H7 (cell line): ENCODE measurements around the gene UBR4. TPM values are rescaled to one million over a fixed set of nuclear protein-coding genes. Genes with fewer than 3 reads are reported as not detected.

Experiments
- DNase-seq: peaks from one replicate; pipeline ENCODE4 v3.0.0; 2012
- H3K27me3 ChIP-seq: 2 replicates; pipeline ENCODE4 v1.6.0; 2011; ENCODE audit warnings: mild to moderate bottlenecking, low read length; ENCODE audit not compliant: control insufficient read depth, insufficient read depth
- H3K36me3 ChIP-seq: replicated peaks from 2 replicates; pipeline ENCODE4 v1.5.1; 2011; ENCODE audit warnings: low read length; ENCODE audit not compliant: control insufficient read depth, insufficient read depth
- H3K4me3 ChIP-seq: 2 replicates; pipeline ENCODE4 v1.5.1; 2011; ENCODE audit warnings: low read depth, mild to moderate bottlenecking, control low read depth, low read length, moderate library complexity; ENCODE audit not compliant: insufficient read depth
- total RNA-seq: library from RNA; depleted of rRNA; stranded (reverse); fragments of >200 nt; shearing (Covaris generic); gene quantifications from 2 replicates; pipeline ENCODE4 v1.2.3, GENCODE V29; 2014

Gene UBR4
- total RNA-seq, 1 experiment from 2014 or later, result 87.7 TPM

DNA sequence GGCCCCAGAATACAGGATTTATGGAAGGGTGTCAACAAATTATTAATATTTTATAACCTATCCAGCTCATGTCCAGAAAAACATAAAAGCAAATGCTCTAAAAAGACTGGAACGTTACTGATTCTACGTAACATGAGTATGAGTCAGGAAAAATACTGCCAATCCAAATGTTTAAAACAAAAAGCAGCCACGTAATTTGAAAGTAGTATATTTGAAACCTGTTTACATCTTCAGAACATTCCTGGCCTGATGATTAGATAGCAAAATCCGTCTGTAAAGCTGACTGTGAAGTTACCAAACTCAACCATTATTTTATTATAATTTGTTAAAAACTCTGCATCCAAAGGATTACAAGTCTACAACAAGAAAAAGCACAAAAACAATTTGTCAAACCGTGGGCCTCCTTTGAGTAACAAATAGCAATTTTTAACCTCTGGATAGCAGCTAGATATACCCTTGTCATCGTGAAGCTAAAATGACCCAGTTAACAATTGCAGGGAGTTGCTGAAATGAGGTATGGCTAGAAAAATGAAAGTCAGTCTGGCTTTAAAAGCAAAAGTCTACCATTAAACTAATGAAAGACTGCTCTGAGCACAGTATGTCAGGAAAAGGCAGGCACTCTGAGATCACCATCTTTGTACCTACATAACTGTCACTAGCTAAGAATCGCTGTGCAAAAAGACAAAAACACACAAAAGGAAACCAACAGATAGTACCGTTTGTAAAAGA lies 1.2 kb downstream of the UBR4 start:
- Histone ChIP-seq H3K36me3 (no peaks in the 10 kb centered on the region; the same call in 1 of the 2 replicates), H3K4me3 (peak overlapping the region; percentile 97), H3K27me3 (no peaks in the 10 kb centered on the region)
- no peak for DNase-seq

DNA sequence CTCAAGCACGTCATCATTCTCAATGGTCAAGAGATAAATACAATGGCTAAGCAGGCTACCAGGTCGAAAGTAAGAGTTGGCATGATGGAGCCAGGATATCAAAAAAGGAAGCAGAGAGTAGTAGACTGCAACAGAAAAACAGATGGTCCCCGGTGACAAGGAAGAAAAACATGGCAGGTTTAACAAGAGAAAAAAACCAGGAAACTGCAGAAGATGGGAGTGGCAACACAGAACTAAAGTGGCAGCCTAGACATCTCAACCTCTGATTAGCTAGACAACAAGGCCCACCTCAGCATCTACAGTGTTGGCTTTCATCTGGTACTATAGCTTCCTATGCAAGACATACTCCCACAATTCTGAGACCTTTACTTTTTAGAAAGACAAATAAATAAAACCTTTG lies 3.1 kb downstream of the UBR4 start:
- no peak for DNase-seq
- H3K4me3 ChIP-seq, result no peak overlapping the region
- H3K27me3 ChIP-seq, result no peaks in the 10 kb centered on the region
- H3K36me3 ChIP-seq, result no peaks in the 10 kb centered on the region

DNA sequence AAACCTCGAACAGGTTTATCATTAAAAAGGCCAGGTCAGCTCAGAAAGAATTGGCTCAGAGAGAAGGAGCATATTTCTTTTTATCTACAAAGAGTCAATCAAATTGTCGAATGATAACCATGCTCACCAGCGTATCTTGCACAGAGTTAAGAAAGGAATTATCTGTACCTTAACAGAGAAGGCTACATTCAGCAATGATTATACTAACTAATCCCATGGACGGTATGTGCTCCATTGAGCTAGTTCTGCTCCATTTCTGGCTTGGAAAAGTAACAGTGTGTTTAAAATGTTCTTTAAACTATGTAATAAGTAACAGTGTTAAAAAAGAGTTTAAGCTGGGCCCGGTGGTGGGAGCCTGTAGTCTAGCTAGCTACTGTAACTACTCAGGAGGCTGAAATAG lies 4.2 kb downstream of the UBR4 start:
- Histone ChIP-seq H3K4me3 (no peak overlapping the region), H3K36me3 (no peaks in the 10 kb centered on the region; the same call in 1 of the 2 replicates), H3K27me3 (no peaks in the 10 kb centered on the region)
- DNase-seq, result no peak

DNA sequence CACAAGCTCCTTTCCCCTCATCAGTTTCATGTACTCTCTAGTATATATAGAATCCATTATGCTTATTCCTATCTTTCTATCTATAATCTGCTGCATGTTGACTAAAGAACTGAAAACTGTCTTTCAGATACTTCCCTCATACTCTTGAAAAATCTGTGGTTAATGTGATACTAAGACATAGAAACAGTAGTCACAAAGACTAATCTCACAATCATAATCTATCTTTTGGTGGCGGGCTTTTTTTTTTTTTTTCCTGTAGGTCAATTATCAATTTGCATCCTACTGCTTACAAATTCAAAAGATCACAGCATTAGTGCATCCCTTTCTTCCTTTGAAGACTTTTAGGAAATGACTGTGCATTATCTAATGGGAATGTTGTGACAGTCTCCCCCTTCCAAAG lies 4.7 kb downstream of the UBR4 start:
- H3K36me3 ChIP-seq, result no peaks in the 10 kb centered on the region; the same call in 1 of the 2 replicates
- H3K27me3 ChIP-seq, result no peaks in the 10 kb centered on the region
- no peak for DNase-seq
- H3K4me3 ChIP-seq, result no peak overlapping the region

DNA sequence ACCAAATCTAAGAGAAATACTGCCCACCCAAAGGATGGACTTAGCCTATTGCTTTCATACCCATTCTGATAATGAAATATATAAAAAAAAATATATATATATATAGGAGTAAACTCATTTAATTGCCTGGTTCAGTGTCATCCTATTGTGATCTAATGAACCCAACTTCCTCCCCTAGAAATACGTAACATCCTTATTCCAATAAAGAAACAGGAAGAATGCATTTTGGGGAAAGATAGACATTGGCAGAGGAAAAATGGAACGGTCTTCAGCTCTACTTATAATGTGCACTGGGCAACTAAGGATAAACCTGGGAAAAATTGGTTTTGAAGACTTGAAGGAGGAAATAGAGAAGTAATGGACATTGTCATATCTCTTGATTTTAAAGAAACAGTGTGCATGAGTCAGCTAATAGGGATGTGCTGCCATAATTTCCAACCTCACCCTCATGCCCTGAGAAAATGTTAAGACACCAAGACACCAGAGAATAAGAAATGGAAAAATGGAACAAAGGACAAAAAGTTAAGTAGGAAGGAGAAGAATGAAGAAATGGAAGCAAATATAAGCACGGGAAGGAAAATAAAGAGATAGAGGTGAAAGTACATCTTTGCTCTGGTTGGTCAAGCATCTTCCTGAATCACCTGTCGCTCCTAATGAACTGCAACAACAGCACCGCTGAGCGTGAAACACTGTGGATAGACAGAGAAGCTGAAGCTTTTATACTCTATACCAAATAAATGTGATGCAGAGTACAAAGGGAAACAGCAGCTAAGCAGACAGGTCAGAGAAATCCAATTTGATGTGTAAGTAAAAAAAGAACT lies 5.4 kb downstream of the UBR4 start:
- no peaks in the 10 kb centered on the region; the same call in none of the 2 replicates for H3K36me3 ChIP-seq
- H3K4me3 ChIP-seq, result no peak overlapping the region
- DNase-seq, result no peak
- no peaks in the 10 kb centered on the region for H3K27me3 ChIP-seq

DNA sequence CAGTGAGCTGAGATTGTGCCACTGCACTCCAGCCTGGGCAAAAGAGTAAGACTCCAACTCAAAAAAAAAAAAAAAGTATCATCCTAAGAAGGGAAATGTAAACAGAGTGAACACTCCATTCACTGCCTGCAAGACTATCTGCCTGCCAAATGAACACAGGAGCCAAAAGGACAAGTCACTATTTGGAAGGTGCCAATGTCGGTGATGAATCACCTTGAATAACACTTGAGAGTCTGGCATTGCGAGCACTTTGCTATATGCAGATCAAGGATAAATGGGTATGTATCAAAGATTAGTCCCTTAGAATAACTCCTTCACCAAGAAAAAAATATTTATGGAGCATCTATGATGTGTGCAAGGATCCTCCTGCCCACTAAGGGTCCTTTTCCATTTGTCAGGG lies 6.6 kb downstream of the UBR4 start:
- peaks cover 10% of the 10 kb centered on the region for H3K36me3 ChIP-seq
- DNase-seq, result no peak
- H3K27me3 ChIP-seq, result no peaks in the 10 kb centered on the region
- no peak overlapping the region for H3K4me3 ChIP-seq

DNA sequence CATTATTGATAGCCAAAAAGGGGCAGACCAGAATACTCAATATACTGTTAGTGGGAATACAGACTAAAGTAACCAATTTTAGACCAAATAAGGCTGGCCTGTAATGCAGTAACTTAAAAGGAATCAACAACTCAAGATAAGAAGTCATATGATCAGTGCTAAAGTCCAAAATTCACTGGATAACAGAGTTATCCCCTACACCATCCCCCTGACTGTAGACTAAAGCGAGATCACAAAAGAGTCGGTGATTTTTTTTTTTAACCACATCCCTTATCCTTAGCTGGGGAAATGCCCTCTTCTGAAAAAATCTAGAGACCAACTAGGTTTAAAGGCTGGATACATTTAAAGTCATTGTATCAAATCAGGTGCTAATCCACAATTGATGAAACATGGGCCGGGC lies 7.7 kb downstream of the UBR4 start:
- no peak overlapping the region for H3K4me3 ChIP-seq
- DNase-seq, result no peak
- H3K36me3 ChIP-seq, result peaks cover 21% of the 10 kb centered on the region
- no peaks in the 10 kb centered on the region for H3K27me3 ChIP-seq

DNA sequence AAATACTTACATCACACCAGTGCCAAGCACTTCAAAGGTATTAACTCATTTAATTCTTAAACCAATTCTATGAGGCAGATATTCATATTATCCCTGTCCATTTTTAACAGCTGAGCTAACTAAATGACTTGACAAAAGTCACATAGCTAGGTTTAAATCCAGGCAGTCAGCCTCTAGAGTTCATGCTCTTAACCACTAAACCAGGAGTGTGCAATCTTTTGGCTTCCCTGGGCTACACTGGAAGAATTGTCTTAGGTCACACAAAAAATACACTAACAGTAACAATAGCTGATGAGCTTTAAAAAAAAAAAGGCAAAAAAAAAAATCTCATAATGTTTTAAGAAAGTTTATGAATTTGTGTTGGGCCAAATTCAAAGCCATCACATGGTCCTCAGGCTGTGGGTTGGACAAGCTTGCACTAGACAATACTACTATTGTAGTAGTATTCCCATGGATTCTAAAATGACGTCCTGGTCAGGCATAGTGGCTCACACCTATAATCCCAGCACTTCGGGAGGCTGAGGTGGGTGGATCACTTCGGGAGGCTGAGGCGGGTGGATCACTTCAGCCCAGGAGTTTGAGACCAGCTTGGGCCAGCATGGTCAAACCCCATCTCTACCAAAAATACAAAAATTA lies 10.0 kb downstream of the UBR4 start:
- Histone ChIP-seq H3K36me3 (peaks cover 30% of the 10 kb centered on the region), H3K4me3 (no peak overlapping the region), H3K27me3 (no peaks in the 10 kb centered on the region)
- DNase-seq, result no peak

DNA sequence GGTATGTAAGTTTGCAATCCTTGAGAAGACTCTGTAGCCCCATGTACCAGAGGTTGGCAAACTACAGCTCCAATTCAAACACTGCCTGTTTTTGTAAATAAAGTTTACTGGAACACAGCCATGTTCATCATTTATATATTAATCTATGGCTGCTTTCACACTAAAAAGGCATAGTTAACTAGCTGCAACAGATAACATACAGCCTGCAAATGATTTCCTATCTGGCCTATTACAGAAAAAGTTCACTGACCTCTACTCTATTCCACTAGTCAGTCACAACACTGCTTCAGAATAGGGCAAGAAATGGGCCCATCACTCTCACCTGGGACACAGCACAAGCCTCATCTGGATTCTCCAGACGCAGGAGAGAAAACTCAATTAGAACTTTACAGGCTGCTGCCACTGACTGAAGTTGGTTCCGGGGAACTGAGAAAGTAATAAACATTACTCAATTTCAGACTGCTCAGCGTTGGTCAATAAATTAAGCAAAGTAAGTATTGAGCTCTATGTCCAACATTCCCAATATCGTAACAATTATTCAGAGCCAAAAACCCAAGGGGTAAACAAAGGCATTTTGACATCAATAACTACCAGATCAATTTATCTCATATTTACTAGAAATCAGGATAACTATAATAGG lies 10.6 kb downstream of the UBR4 start:
- H3K36me3 ChIP-seq, result peaks cover 30% of the 10 kb centered on the region
- H3K4me3 ChIP-seq, result no peak overlapping the region
- no peaks in the 10 kb centered on the region for H3K27me3 ChIP-seq
- DNase-seq, result no peak

DNA sequence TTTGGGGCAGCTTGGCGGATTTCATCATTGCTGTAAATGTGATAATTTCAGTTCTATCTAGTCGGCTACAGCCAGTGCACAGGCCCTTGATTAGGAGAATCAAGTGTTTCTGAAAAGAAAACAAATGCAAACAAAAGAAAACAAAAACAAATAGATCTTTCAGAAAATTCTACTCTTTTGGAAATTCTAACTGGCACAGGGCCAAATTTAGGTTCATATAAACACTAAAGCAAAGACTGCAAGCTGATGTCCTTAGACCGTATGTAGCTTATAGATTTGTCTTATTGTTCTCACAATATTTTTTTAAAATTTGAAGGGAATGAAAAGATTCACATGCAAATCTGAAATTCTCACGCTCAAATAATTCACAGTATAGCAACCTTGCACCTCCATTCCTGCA lies 11.2 kb downstream of the UBR4 start:
- no peaks in the 10 kb centered on the region for H3K27me3 ChIP-seq
- H3K36me3 ChIP-seq, result peaks cover 33% of the 10 kb centered on the region
- H3K4me3 ChIP-seq, result no peak overlapping the region
- DNase-seq, result no peak

DNA sequence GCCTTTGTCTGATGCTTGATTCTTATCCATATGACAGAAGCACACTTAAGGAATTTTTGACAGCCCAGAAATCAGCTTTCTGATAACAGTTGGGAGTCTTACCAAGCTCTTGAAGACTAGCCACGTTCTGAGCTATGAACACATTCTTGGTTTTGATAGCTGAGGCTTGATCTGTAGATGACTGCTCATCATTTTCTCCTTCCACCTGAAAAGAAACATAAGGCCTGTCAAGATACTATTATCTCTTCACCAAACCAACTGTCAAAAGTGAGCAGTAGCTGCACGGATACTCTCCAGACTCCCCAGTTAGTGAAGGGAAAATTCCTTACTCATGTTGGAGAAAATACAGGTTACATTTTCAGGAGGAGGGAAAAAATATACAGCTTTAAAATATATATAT lies 12.2 kb downstream of the UBR4 start:
- DNase-seq, result no peak
- H3K27me3 ChIP-seq, result no peaks in the 10 kb centered on the region
- peaks cover 42% of the 10 kb centered on the region for H3K36me3 ChIP-seq
- H3K4me3 ChIP-seq, result no peak overlapping the region

DNA sequence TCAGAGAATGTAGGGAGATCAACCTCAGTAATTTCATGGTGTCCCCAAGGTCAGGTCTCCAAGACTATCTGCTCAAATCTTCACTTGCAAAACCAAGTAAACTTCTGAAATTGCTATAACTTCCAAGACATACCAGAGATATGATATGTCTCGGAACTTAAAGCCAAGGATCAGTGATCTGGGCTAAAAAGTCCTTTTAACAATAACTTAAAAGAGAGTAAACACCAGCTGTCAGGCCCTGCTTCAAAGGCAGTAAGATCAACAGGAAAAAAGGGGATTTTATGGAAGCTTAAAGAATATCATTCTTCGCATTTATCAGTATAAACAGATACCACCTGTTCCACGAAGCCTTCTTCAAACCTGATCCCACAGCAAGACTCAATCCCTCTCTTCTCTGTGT lies 13.7 kb downstream of the UBR4 start:
- Histone ChIP-seq H3K4me3 (no peak overlapping the region), H3K27me3 (no peaks in the 10 kb centered on the region), H3K36me3 (peaks cover 50% of the 10 kb centered on the region)
- DNase-seq, result no peak

DNA sequence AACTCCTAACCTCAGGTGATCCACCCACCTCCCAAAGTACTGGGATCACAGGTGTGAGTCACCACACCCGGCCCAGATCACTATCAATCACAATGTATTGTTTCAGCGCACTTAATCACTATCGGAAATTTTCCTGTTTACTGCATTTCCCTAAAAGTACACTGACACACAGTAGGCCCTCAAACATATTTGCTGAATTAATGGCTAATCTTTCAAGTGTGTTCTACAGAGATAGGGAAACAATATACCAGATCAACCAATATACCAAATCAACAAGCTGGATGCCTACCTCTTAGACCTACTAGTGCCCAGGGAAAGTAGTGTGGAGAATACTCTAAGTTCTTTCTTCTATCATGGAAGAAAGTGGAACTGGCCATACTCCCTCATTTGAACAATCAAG lies 17.1 kb downstream of the UBR4 start:
- DNase-seq, result no peak
- Histone ChIP-seq H3K4me3 (no peak overlapping the region), H3K27me3 (no peaks in the 10 kb centered on the region), H3K36me3 (peaks cover 43% of the 10 kb centered on the region)

DNA sequence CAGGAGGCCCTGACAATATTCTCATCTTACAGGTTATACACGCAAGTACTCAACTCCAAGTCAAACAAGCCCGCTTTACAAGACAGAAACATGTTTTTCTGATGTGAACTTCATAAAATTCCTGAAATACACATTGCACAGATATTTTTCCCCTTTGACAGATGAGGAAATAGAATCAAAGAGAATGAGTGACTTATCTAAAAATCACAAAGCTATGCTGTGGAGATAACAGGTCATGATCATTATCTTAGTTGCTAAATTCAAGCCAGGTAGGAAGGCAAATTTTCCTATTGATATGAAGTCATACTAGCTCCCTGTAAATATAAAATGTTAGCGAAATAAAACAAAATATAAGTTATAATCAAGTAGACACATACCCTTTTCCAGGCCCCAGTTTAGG lies 18.3 kb downstream of the UBR4 start:
- Histone ChIP-seq H3K36me3 (peaks cover 39% of the 10 kb centered on the region), H3K27me3 (no peaks in the 10 kb centered on the region), H3K4me3 (no peak overlapping the region)
- DNase-seq, result no peak
